Naive thymus-derived CD8-positive, alpha-beta T cell (primary cell): ENCODE measurements around the gene CAGE1. TPM values are rescaled to one million over a fixed set of nuclear protein-coding genes. Genes with fewer than 3 reads are reported as not detected.

Experiments used
- ATAC-seq, 2 donors: fragments of 150-1000 bp; cut with Tn5 transposase in 1 of 2; sonication (Bioruptor Pico), chemical (Tn5 transposase) in 1 of 2; 1 replicate in 1 of 2; 2 replicates in 1 of 2; pipeline ENCODE4 v1.10.0; 2021; ENCODE audit warnings: mild to moderate bottlenecking in 2 of 2, moderate library complexity in 2 of 2
- POLR2A ChIA-PET: fragments of 350-600 bp; sonication (Branson Sonifier 250); formaldehyde crosslinking; loops from one replicate; lab custom pipeline; 2021; ENCODE audit warnings: antibody characterized with exemption; lab: Charles Lee
- DNase-seq, 10 donors: peaks; one replicate each; pipeline versions ENCODE4 v3.0.0 to v3.0.0-alpha.2; 2020 to 2022
- H3K27ac Mint-ChIP-seq, 10 donors: one replicate each; pipeline ENCODE4 v1.8.0; 2020 to 2022; ENCODE audit warnings: mild to moderate bottlenecking in 10 of 10, mixed read lengths in 10 of 10, moderate library complexity in 4 of 10, inconsistent platforms in 1 of 10
- H3K27me3 Mint-ChIP-seq, 5 donors: one replicate each; pipeline ENCODE4 v1.8.0; 2021 to 2022; ENCODE audit warnings: mixed read lengths in 5 of 5
- H3K36me3 Mint-ChIP-seq, 3 donors: one replicate each; pipeline ENCODE4 v1.8.0; 2020 to 2022; ENCODE audit warnings: mixed read lengths in 3 of 3, mild to moderate bottlenecking in 2 of 3, inconsistent platforms in 1 of 3
- H3K4me1 Mint-ChIP-seq, 4 donors: one replicate each; pipeline ENCODE4 v1.8.0; 2021 to 2022; ENCODE audit warnings: mixed read lengths in 4 of 4
- H3K4me3 Mint-ChIP-seq, 10 donors: one replicate each; pipeline ENCODE4 v1.8.0; 2020 to 2022; ENCODE audit warnings: mild to moderate bottlenecking in 10 of 10, mixed read lengths in 10 of 10, moderate library complexity in 6 of 10, inconsistent platforms in 1 of 10
- H3K9me3 Mint-ChIP-seq, 9 donors: one replicate each; pipeline ENCODE4 v1.8.0; 2020 to 2022; ENCODE audit warnings: mixed read lengths in 9 of 9, mild to moderate bottlenecking in 3 of 9, inconsistent platforms in 1 of 9, moderate library complexity in 1 of 9
- polyA plus RNA-seq, 3 donors: library from polyadenylated mRNA; unstranded; fragments of 300-500 nt; fragmentation: Illumina TruSeq; gene quantifications; one replicate each; pipeline ENCODE4 v1.2.3, GENCODE V29; 2021
- total RNA-seq, 8 experiments: library from RNA in 2 of 8; stranded (reverse) in 2 of 8; gene quantifications; one replicate each; pipeline ENCODE4 v1.2.3 and lab custom pipeline; 2021 to 2026

CAGE1 gene
- total and polyA plus RNA-seq, 5 experiments from 2014 or later, result 0.16 to 0.63 TPM; not detected in 3

- ATAC-seq, result no peak
- Mint-ChIP-seq H3K4me1 (peaks cover 15 to 52% (median 35%) of the 10 kb centered on the region in 4 donors), H3K36me3 (peaks cover 0 to 16% (median 7%) of the 10 kb centered on the region in 3 donors), H3K9me3 (no peaks in the 10 kb centered on the region), H3K27me3 (no peaks in the 10 kb centered on the region), H3K27ac (peak overlapping the region; percentile 85 to 95 (median 93)), H3K4me3 (peak overlapping the region; percentile 90 to 98 (median 96))
- POLR2A ChIA-PET, result interaction anchor here (1.0 to 2.5 kb wide), 2 partner anchors 76 to 276 kb away, joined by 6 to 11 read pairs; partner anchors contain the start of genes CAGE1, RIOK1 and SNRNP48
- DNase-seq, result no peak
Measured at GRCh38 chr6:7313505-7314165, 75.9 kb downstream of the CAGE1 start.

- ATAC-seq (peak; percentile 93 to 96), DNase-seq (peak; percentile 79 to 93 (median 86))
- Mint-ChIP-seq H3K4me3 (peak within 1 kb of the TSS; percentile 90 to 98 (median 96)), H3K36me3 (peaks cover 0 to 23% (median 12%) of the 10 kb centered on the region in 3 donors), H3K4me1 (peaks cover 19 to 60% (median 42%) of the 10 kb centered on the region in 4 donors), H3K9me3 (no peaks in the 10 kb centered on the region), H3K27ac (peak within 1 kb of the TSS; percentile 90 to 97 (median 93)), H3K27me3 (no peaks in the 10 kb centered on the region)
- POLR2A ChIA-PET, result interaction anchor here (1.0 to 2.6 kb wide), 3 partner anchors 77 to 277 kb away, joined by 6 to 16 read pairs (median 11); partner anchors contain the start of genes CAGE1, RIOK1 and SNRNP48
Measured at GRCh38 chr6:7312616-7313504, 76.7 kb downstream of the CAGE1 start, which contains the start of gene SSR1. Gene SSR1 (minus strand): TSS chr6:7313199. CDS start chr6:7313120, 79 bp downstream.

GRCh38 chr6:7311917-7312615, 77.5 kb downstream of the CAGE1 start:
- POLR2A ChIA-PET, result interaction anchor here (2.6 kb wide), 1 partner anchor 79 kb away, joined by 16 read pairs; the partner anchor contains the start of genes CAGE1 and RIOK1
- no peaks in the 10 kb centered on the region for H3K9me3 Mint-ChIP-seq
- peak overlapping the region; percentile 90 to 98 (median 96) for H3K4me3 Mint-ChIP-seq
- H3K4me1 Mint-ChIP-seq, result peaks cover 22 to 63% (median 48%) of the 10 kb centered on the region in 4 donors
- H3K27me3 Mint-ChIP-seq, result no peaks in the 10 kb centered on the region
- DNase-seq (peak in 1 of 10 donors; percentile 11), ATAC-seq (no peak)
- peak overlapping the region; percentile 71 to 97 (median 90) for H3K27ac Mint-ChIP-seq
- peaks cover 0 to 31% (median 14%) of the 10 kb centered on the region in 3 donors for H3K36me3 Mint-ChIP-seq

- H3K9me3 Mint-ChIP-seq, result no peaks in the 10 kb centered on the region
- H3K4me3 Mint-ChIP-seq, result peak overlapping the region; percentile 28 to 97 (median 67)
- peaks cover 22 to 66% (median 49%) of the 10 kb centered on the region in 4 donors for H3K4me1 Mint-ChIP-seq
- DNase-seq, result no peak
- H3K36me3 Mint-ChIP-seq, result peaks cover 0 to 38% (median 16%) of the 10 kb centered on the region in 3 donors
- H3K27me3 Mint-ChIP-seq, result no peaks in the 10 kb centered on the region
- ATAC-seq, result no peak
- H3K27ac Mint-ChIP-seq, result peak overlapping the region in 4 of 10 donors; percentile 20 to 57 (median 52)
- POLR2A ChIA-PET, result interaction anchor here (2.6 kb wide), 1 partner anchor 80 kb away, joined by 16 read pairs; the partner anchor contains the start of genes CAGE1 and RIOK1
Measured at GRCh38 chr6:7311176-7311575, 78.4 kb downstream of the CAGE1 start.

GRCh38 chr6:7309050-7309449, 80.5 kb downstream of the CAGE1 start:
- no peak for ATAC-seq
- peaks cover 0 to 59% (median 21%) of the 10 kb centered on the region in 3 donors for H3K36me3 Mint-ChIP-seq
- POLR2A ChIA-PET, result no interaction called here
- H3K27ac Mint-ChIP-seq, result peak overlapping the region in 4 of 10 donors; percentile 32 to 75 (median 68)
- H3K27me3 Mint-ChIP-seq, result no peaks in the 10 kb centered on the region
- H3K9me3 Mint-ChIP-seq, result no peaks in the 10 kb centered on the region
- DNase-seq, result no peak
- peaks cover 28 to 73% (median 59%) of the 10 kb centered on the region in 4 donors for H3K4me1 Mint-ChIP-seq
- H3K4me3 Mint-ChIP-seq, result peak overlapping the region in 3 of 10 donors; percentile 5 to 41 (median 20)

GRCh38 chr6:7307533-7307932, 82.0 kb downstream of the CAGE1 start:
- peak overlapping the region in 2 of 10 donors; percentile 6 to 41 for H3K4me3 Mint-ChIP-seq
- no peak for ATAC-seq
- peak overlapping the region in 2 of 10 donors; percentile 4 to 21 for H3K27ac Mint-ChIP-seq
- peaks cover 27 to 63% (median 54%) of the 10 kb centered on the region in 4 donors for H3K4me1 Mint-ChIP-seq
- H3K27me3 Mint-ChIP-seq, result no peaks in the 10 kb centered on the region
- no peak for DNase-seq
- peaks cover 0 to 73% (median 23%) of the 10 kb centered on the region in 3 donors for H3K36me3 Mint-ChIP-seq
- POLR2A ChIA-PET, result no interaction called here
- H3K9me3 Mint-ChIP-seq, result no peaks in the 10 kb centered on the region

- DNase-seq, result no peak
- Mint-ChIP-seq H3K4me1 (peaks cover 22 to 52% (median 45%) of the 10 kb centered on the region in 4 donors), H3K36me3 (peaks cover 6 to 97% (median 33%) of the 10 kb centered on the region in 3 donors), H3K27ac (peak overlapping the region in 5 of 10 donors; percentile 17 to 74 (median 52)), H3K27me3 (no peaks in the 10 kb centered on the region), H3K9me3 (no peaks in the 10 kb centered on the region), H3K4me3 (peak overlapping the region in 3 of 10 donors; percentile 1 to 12 (median 2))
- ATAC-seq, result no peak
- POLR2A ChIA-PET, result no interaction called here
Measured at GRCh38 chr6:7304821-7305220, 84.7 kb downstream of the CAGE1 start.

- ATAC-seq, result no peak
- peak overlapping the region in 2 of 10 donors; percentile 32 to 49 for H3K27ac Mint-ChIP-seq
Measured at GRCh38 chr6:7301702-7302101, 87.8 kb downstream of the CAGE1 start.

GRCh38 chr6:7300926-7301325, 88.6 kb downstream of the CAGE1 start:
- POLR2A ChIA-PET, result no interaction called here
- peaks cover 13 to 35% (median 24%) of the 10 kb centered on the region in 4 donors for H3K4me1 Mint-ChIP-seq
- no peaks in the 10 kb centered on the region for H3K27me3 Mint-ChIP-seq
- DNase-seq (no peak), ATAC-seq (no peak)
- no peaks in the 10 kb centered on the region for H3K9me3 Mint-ChIP-seq
- H3K4me3 Mint-ChIP-seq, result no peak overlapping the region
- H3K36me3 Mint-ChIP-seq, result peaks cover 6 to 96% (median 23%) of the 10 kb centered on the region in 3 donors
- H3K27ac Mint-ChIP-seq, result peak overlapping the region in 3 of 10 donors; percentile 20 to 32 (median 29)

More at GRCh38 chr6:7301702-7302101, 87.8 kb downstream of the CAGE1 start:
- DNase-seq, result no peak
- H3K9me3 Mint-ChIP-seq, result no peaks in the 10 kb centered on the region
- POLR2A ChIA-PET, result no interaction called here
- no peak overlapping the region for H3K4me3 Mint-ChIP-seq
- H3K36me3 Mint-ChIP-seq, result peaks cover 6 to 97% (median 21%) of the 10 kb centered on the region in 3 donors
- H3K4me1 Mint-ChIP-seq, result peaks cover 11 to 34% (median 23%) of the 10 kb centered on the region in 4 donors
- no peaks in the 10 kb centered on the region for H3K27me3 Mint-ChIP-seq

- H3K9me3 Mint-ChIP-seq, result no peaks in the 10 kb centered on the region
- DNase-seq, result no peak
- peaks cover 6 to 20% (median 11%) of the 10 kb centered on the region in 4 donors for H3K4me1 Mint-ChIP-seq
- H3K27me3 Mint-ChIP-seq, result no peaks in the 10 kb centered on the region
- ATAC-seq, result no peak
- POLR2A ChIA-PET, result no interaction called here
- no peak overlapping the region for H3K4me3 Mint-ChIP-seq
- no peak overlapping the region for H3K27ac Mint-ChIP-seq
- peaks cover 6 to 86% (median 21%) of the 10 kb centered on the region in 3 donors for H3K36me3 Mint-ChIP-seq
Measured at GRCh38 chr6:7298113-7298512, 91.4 kb downstream of the CAGE1 start.

GRCh38 chr6:7296602-7297001, 92.9 kb downstream of the CAGE1 start:
- DNase-seq, result no peak
- ATAC-seq, result no peak

More at GRCh38 chr6:7296602-7297001, 92.9 kb downstream of the CAGE1 start:
- Mint-ChIP-seq H3K36me3 (peaks cover 10 to 86% (median 22%) of the 10 kb centered on the region in 3 donors), H3K4me1 (peaks cover 8 to 17% (median 11%) of the 10 kb centered on the region in 4 donors), H3K27ac (peak overlapping the region in 6 of 10 donors; percentile 26 to 69 (median 51)), H3K4me3 (no peak overlapping the region), H3K9me3 (no peaks in the 10 kb centered on the region), H3K27me3 (no peaks in the 10 kb centered on the region)
- POLR2A ChIA-PET, result no interaction called here
